ENCODE data around the gene AUTS2. TPM values are rescaled to one million over a fixed set of nuclear protein-coding genes. Genes with fewer than 3 reads are reported as not detected.

The AUTS2 gene
- total RNA-seq, 1 experiment from 2014 or later = 256 TPM

DNA sequence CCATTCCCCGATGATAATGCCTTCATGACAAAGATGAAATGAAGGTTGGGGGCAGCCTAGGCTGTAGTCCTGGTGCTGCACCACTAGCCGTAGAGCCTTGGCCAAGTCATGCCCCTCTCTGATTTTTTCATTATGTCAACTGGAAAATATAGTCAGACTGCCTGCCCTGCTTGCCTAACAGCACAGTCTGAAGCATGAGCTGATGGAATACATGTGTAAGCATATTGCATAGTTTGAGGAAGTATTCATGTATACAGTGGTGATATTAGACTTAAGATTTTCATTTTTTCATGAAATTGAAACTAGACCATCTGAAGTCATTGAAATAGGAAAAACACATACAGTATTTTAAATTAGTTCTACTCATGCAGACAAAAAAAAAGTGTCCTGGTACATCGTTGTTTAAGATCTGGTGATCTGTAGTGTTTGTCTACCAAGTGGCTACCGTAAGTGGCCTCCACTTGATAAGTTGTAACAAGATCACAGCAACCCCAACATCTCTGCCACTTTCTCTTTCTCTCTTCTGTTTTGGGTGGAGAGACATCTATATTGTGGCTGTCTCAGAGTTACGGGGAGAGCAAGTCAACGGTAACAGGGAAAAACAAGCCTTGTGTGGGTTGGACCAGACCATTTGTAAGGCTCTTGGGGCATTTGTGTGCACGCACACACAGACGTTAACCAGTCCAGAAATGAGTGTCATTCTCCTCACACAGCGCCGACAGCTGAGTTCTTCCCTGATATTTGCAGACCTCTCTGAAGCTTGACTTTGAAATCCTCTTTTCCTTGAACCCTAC lies 817.1 kb downstream of the AUTS2 start:
- Mint-ChIP-seq H3K27me3 (ENCODE audit: low read depth) (peaks cover 12% of the 10 kb centered on the region), H3K4me1 (peaks cover 34 to 35% of the 10 kb centered on the region in 2 experiments), H3K27ac (no peak overlapping the region), H3K4me3 (no peak overlapping the region), H3K36me3 (ENCODE audit: insufficient read depth in 1 of 3, low read depth in 3 of 3) (no peaks in the 10 kb centered on the region), H3K9me3 (no peaks in the 10 kb centered on the region)
- Histone ChIP-seq H3K27me3 (ENCODE audit: insufficient read depth, low read length) (no peaks in the 10 kb centered on the region), H3K9me3 (ENCODE audit: control insufficient read depth, low read depth, low read length) (no peaks in the 10 kb centered on the region), H2BK20ac (ENCODE audit: low read depth, low read length, poor library complexity, severe bottlenecking) (no peak overlapping the region), H3K18ac (ENCODE audit: insufficient read length, low read depth, low read length) (no peak overlapping the region), H3K27ac (ENCODE audit: insufficient read length, low read depth, low read length) (no peak overlapping the region), H2BK15ac (ENCODE audit: low read depth, low read length) (no peak overlapping the region), H3K79me2 (ENCODE audit: insufficient read depth, low read length) (no peaks in the 10 kb centered on the region), H3K23me2 (ENCODE audit: insufficient read length, low read depth, low read length, poor library complexity, severe bottlenecking) (no peaks in the 10 kb centered on the region), H3K23ac (ENCODE audit: insufficient read length, low read depth, low read length) (no peak overlapping the region), H4K5ac (ENCODE audit: insufficient read length, low read depth, low read length) (no peak overlapping the region), H3T11ph (ENCODE audit: low read length) (no peak overlapping the region), H2BK120ac (ENCODE audit: low read depth, low read length, poor library complexity, severe bottlenecking) (no peak overlapping the region), H3K4me1 (ENCODE audit: insufficient read depth, low read length) (peaks cover 4% of the 10 kb centered on the region; the same call in 1 of the 2 replicates), H4K8ac (replicated peaks; ENCODE audit: insufficient read length, low read depth, low read length) (no peak overlapping the region), H3K4ac (ENCODE audit: low read depth, low read length) (no peak overlapping the region), H2BK5ac (ENCODE audit: insufficient read length, low read length) (no peak overlapping the region), H3K4me2 (ENCODE audit: insufficient read depth, insufficient read length, low read length) (no peak overlapping the region), H3K79me1 (ENCODE audit: insufficient read depth, low read depth, low read length, poor library complexity, severe bottlenecking) (no peaks in the 10 kb centered on the region), H2BK12ac (ENCODE audit: insufficient read length, low read depth, low read length) (no peak overlapping the region), H2AFZ (ENCODE audit: low read length) (no peak overlapping the region), H3K9ac (ENCODE audit: extremely low read depth, insufficient read length, low read length) (no peak overlapping the region), H2AK5ac (ENCODE audit: insufficient read length, low read length) (no peak overlapping the region), H3K14ac (ENCODE audit: insufficient read depth, low read length) (no peak overlapping the region), H3K56ac (ENCODE audit: insufficient read length, low read depth, low read length) (no peak overlapping the region), H4K91ac (ENCODE audit: insufficient read length, low read depth, low read length) (no peak overlapping the region), H4K20me1 (ENCODE audit: control insufficient read depth, insufficient read depth, insufficient read length) (no peaks in the 10 kb centered on the region)
- TF ChIP-seq, protein P1, sequence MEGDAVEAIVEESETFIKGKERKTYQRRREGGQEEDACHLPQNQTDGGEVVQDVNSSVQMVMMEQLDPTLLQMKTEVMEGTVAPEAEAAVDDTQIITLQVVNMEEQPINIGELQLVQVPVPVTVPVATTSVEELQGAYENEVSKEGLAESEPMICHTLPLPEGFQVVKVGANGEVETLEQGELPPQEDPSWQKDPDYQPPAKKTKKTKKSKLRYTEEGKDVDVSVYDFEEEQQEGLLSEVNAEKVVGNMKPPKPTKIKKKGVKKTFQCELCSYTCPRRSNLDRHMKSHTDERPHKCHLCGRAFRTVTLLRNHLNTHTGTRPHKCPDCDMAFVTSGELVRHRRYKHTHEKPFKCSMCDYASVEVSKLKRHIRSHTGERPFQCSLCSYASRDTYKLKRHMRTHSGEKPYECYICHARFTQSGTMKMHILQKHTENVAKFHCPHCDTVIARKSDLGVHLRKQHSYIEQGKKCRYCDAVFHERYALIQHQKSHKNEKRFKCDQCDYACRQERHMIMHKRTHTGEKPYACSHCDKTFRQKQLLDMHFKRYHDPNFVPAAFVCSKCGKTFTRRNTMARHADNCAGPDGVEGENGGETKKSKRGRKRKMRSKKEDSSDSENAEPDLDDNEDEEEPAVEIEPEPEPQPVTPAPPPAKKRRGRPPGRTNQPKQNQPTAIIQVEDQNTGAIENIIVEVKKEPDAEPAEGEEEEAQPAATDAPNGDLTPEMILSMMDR (conservative IDR thresholded peaks at IDR 0.05) = no peak
- no peak for DNase-seq
- WGBS (ENCODE audit: extremely low coverage, insufficient read length, low lambda C conversion rate) = no CpG with 5 or more reads among the region's 10 CpGs

Measured in H9 (cell line).